Activated CD4-positive, alpha-beta T cell treated with anti-CD3 and anti-CD28 coated beads, Interleukin-2, amount 10 ng/mL, durations not matched to agents 24 days and 14 days (primary cell): Measurements from ENCODE around the gene ICE2. TPM values are rescaled to one million over a fixed set of nuclear protein-coding genes. Genes with fewer than 3 reads are reported as not detected.

Experiments
- DNase-seq: peaks from one replicate; pipeline ENCODE4 v3.0.0; 2022
- H3K27ac Mint-ChIP-seq: one replicate; pipeline ENCODE4 v1.8.0; 2022; ENCODE audit warnings: mild to moderate bottlenecking, mixed read lengths
- H3K27me3 Mint-ChIP-seq: one replicate; pipeline ENCODE4 v1.8.0; 2022; ENCODE audit warnings: mixed read lengths
- H3K36me3 Mint-ChIP-seq: one replicate; pipeline ENCODE4 v1.8.0; 2022; ENCODE audit warnings: low read depth, mild to moderate bottlenecking, mixed read lengths
- H3K4me1 Mint-ChIP-seq: one replicate; pipeline ENCODE4 v1.8.0; 2021; ENCODE audit warnings: mixed read lengths
- H3K4me3 Mint-ChIP-seq: one replicate; pipeline ENCODE4 v1.8.0; 2022; ENCODE audit warnings: mild to moderate bottlenecking, moderate library complexity, mixed read lengths
- H3K9me3 Mint-ChIP-seq: one replicate; pipeline ENCODE4 v1.8.0; 2021; ENCODE audit warnings: mixed read lengths
- intact Hi-C: fragments of 100-400 bp; cut with micrococcal nuclease; formaldehyde crosslinking; loops from one replicate; pipeline ENCODE4 v1.15.1; 2023
- total RNA-seq: library from RNA; stranded (reverse); gene quantifications from 2 replicates; pipeline ENCODE4 v1.2.3, GENCODE V29; 2022

Gene ICE2
- total RNA-seq, 1 donor from 2014 or later = 62.6 TPM

GRCh38 chr15:60480149-60480548 lies 1.2 kb upstream of the ICE2 start:
- peaks cover 31% of the 10 kb centered on the region for H3K4me1 Mint-ChIP-seq
- DNase-seq = no peak
- peak overlapping the region; percentile 95 for H3K4me3 Mint-ChIP-seq
- peaks cover 11% of the 10 kb centered on the region for H3K36me3 Mint-ChIP-seq
- peak overlapping the region; percentile 99 for H3K27ac Mint-ChIP-seq
- intact Hi-C loops = no loop called here
- no peaks in the 10 kb centered on the region for H3K9me3 Mint-ChIP-seq
- H3K27me3 Mint-ChIP-seq = no peaks in the 10 kb centered on the region

- no peaks in the 10 kb centered on the region for H3K27me3 Mint-ChIP-seq
- H3K27ac Mint-ChIP-seq = peak overlapping the region; percentile 99
- DNase-seq = peak; percentile 72
- peaks cover 36% of the 10 kb centered on the region for H3K4me1 Mint-ChIP-seq
- peaks cover 16% of the 10 kb centered on the region for H3K36me3 Mint-ChIP-seq
- H3K9me3 Mint-ChIP-seq = no peaks in the 10 kb centered on the region
- intact Hi-C loops = loop anchor here (1.0 to 5.0 kb wide), 8 partner anchors 41 to 560 kb away; partner anchors contain the start of gene ANXA2
- peak overlapping the region; percentile 95 for H3K4me3 Mint-ChIP-seq
Observed at GRCh38 chr15:60479361-60480110, 594 bp upstream of the ICE2 start.

- H3K4me1 Mint-ChIP-seq = peaks cover 38% of the 10 kb centered on the region
Observed at GRCh38 chr15:60477916-60478565, 901 bp downstream of the ICE2 start.

GRCh38 chr15:60477164-60477563 lies 1.8 kb downstream of the ICE2 start:
- intact Hi-C loops = loop anchor here (5.0 kb wide), 1 partner anchor 70 kb away; no protein-coding TSS in a partner anchor
- Mint-ChIP-seq H3K27ac (no peak overlapping the region), H3K36me3 (peaks cover 27% of the 10 kb centered on the region), H3K9me3 (no peaks in the 10 kb centered on the region), H3K27me3 (no peaks in the 10 kb centered on the region), H3K4me3 (peak overlapping the region; percentile 95), H3K4me1 (peaks cover 40% of the 10 kb centered on the region)
- no peak for DNase-seq

More at GRCh38 chr15:60477916-60478565, 901 bp downstream of the ICE2 start:
- Mint-ChIP-seq H3K27ac (peak overlapping the region; percentile 99), H3K36me3 (peaks cover 21% of the 10 kb centered on the region), H3K9me3 (no peaks in the 10 kb centered on the region), H3K4me3 (peak overlapping the region; percentile 95), H3K27me3 (no peaks in the 10 kb centered on the region)
- intact Hi-C loops = loop anchor here (2.0 to 5.0 kb wide), 3 partner anchors 69 to 115 kb away; no protein-coding TSS in a partner anchor
- peak; percentile 68 for DNase-seq

- Mint-ChIP-seq H3K4me3 (peak overlapping the region; percentile 25), H3K27ac (no peak overlapping the region), H3K27me3 (no peaks in the 10 kb centered on the region), H3K36me3 (peaks cover 27% of the 10 kb centered on the region), H3K4me1 (peaks cover 40% of the 10 kb centered on the region), H3K9me3 (no peaks in the 10 kb centered on the region)
- DNase-seq = no peak
- intact Hi-C loops = loop anchor here (5.0 kb wide), 1 partner anchor 71 kb away; no protein-coding TSS in a partner anchor
Observed at GRCh38 chr15:60476713-60477112, 2.2 kb downstream of the ICE2 start.

GRCh38 chr15:60473135-60473534 lies 5.8 kb downstream of the ICE2 start:
- no peak overlapping the region for H3K27ac Mint-ChIP-seq
- H3K4me3 Mint-ChIP-seq = no peak overlapping the region
- intact Hi-C loops = no loop called here
- H3K27me3 Mint-ChIP-seq = no peaks in the 10 kb centered on the region
- peaks cover 39% of the 10 kb centered on the region for H3K4me1 Mint-ChIP-seq
- DNase-seq = no peak
- no peaks in the 10 kb centered on the region for H3K9me3 Mint-ChIP-seq
- peaks cover 47% of the 10 kb centered on the region for H3K36me3 Mint-ChIP-seq

- Mint-ChIP-seq H3K9me3 (no peaks in the 10 kb centered on the region), H3K27ac (no peak overlapping the region), H3K27me3 (no peaks in the 10 kb centered on the region), H3K4me1 (peaks cover 26% of the 10 kb centered on the region), H3K4me3 (no peak overlapping the region), H3K36me3 (peaks cover 43% of the 10 kb centered on the region)
- intact Hi-C loops = no loop called here
- DNase-seq = no peak
Observed at GRCh38 chr15:60471314-60471713, 7.6 kb downstream of the ICE2 start.

- no peaks in the 10 kb centered on the region for H3K9me3 Mint-ChIP-seq
- H3K4me1 Mint-ChIP-seq = peaks cover 20% of the 10 kb centered on the region
- no peak overlapping the region for H3K27ac Mint-ChIP-seq
- no peak overlapping the region for H3K4me3 Mint-ChIP-seq
- H3K27me3 Mint-ChIP-seq = no peaks in the 10 kb centered on the region
- no peak for DNase-seq
- H3K36me3 Mint-ChIP-seq = peaks cover 46% of the 10 kb centered on the region
- intact Hi-C loops = no loop called here
Observed at GRCh38 chr15:60469893-60470641, 8.9 kb downstream of the ICE2 start.

- peaks cover 10% of the 10 kb centered on the region for H3K4me1 Mint-ChIP-seq
- no peak overlapping the region for H3K4me3 Mint-ChIP-seq
- no peaks in the 10 kb centered on the region for H3K27me3 Mint-ChIP-seq
- intact Hi-C loops = no loop called here
- H3K27ac Mint-ChIP-seq = no peak overlapping the region
- no peak for DNase-seq
- H3K36me3 Mint-ChIP-seq = peaks cover 36% of the 10 kb centered on the region
- no peaks in the 10 kb centered on the region for H3K9me3 Mint-ChIP-seq
Observed at GRCh38 chr15:60464836-60465630, 13.9 kb downstream of the ICE2 start.

- Mint-ChIP-seq H3K27ac (peak overlapping the region; percentile 24), H3K9me3 (no peaks in the 10 kb centered on the region), H3K4me1 (peaks cover 5% of the 10 kb centered on the region), H3K27me3 (no peaks in the 10 kb centered on the region), H3K4me3 (no peak overlapping the region), H3K36me3 (peaks cover 23% of the 10 kb centered on the region)
- no peak for DNase-seq
- intact Hi-C loops = no loop called here
Observed at GRCh38 chr15:60462027-60462426, 16.9 kb downstream of the ICE2 start.

GRCh38 chr15:60460931-60461330 lies 18.0 kb downstream of the ICE2 start:
- Mint-ChIP-seq H3K4me1 (peaks cover 5% of the 10 kb centered on the region), H3K36me3 (peaks cover 23% of the 10 kb centered on the region), H3K27ac (no peak overlapping the region), H3K27me3 (no peaks in the 10 kb centered on the region), H3K4me3 (no peak overlapping the region), H3K9me3 (no peaks in the 10 kb centered on the region)
- intact Hi-C loops = no loop called here
- no peak for DNase-seq

GRCh38 chr15:60458721-60459120 lies 20.2 kb downstream of the ICE2 start:
- intact Hi-C loops = no loop called here
- Mint-ChIP-seq H3K36me3 (peaks cover 23% of the 10 kb centered on the region), H3K4me3 (no peak overlapping the region), H3K9me3 (no peaks in the 10 kb centered on the region), H3K27me3 (no peaks in the 10 kb centered on the region), H3K4me1 (peaks cover 5% of the 10 kb centered on the region), H3K27ac (no peak overlapping the region)
- DNase-seq = no peak

- Mint-ChIP-seq H3K4me3 (no peak overlapping the region), H3K27me3 (no peaks in the 10 kb centered on the region), H3K36me3 (peaks cover 28% of the 10 kb centered on the region), H3K9me3 (no peaks in the 10 kb centered on the region), H3K4me1 (peaks cover 5% of the 10 kb centered on the region), H3K27ac (no peak overlapping the region)
- intact Hi-C loops = no loop called here
- DNase-seq = no peak
Observed at GRCh38 chr15:60457985-60458384, 21.0 kb downstream of the ICE2 start.
